Kidney (tissue), 14 donors: ENCODE data around the gene ZNF554. TPM values are rescaled to one million over a fixed set of nuclear protein-coding genes. Genes with fewer than 3 reads are reported as not detected.

Source experiments
- DNase-seq, 5 donors: peaks; one replicate each; pipeline ENCODE4 v3.0.0-alpha.2; 2013 to 2020
- FAIRE-seq: peaks from 2 replicates; lab custom pipeline; 2012; peaks lifted over from hg19 to GRCh38; lab: Jason Lieb, UNC
- H3K27ac ChIP-seq, 2 donors: one replicate each; pipeline ENCODE4 v1.7.0; 2013; ENCODE audit warnings: low read depth in 2 of 2, low read length in 2 of 2, inconsistent platforms in 1 of 2
- H3K27me3 ChIP-seq: one replicate; pipeline ENCODE4 v1.7.1; 2013; ENCODE audit warnings: low read length, inconsistent platforms; ENCODE audit not compliant: control insufficient read depth, insufficient read depth
- H3K36me3 ChIP-seq, 3 donors: one replicate each; pipeline versions ENCODE4 v1.7.0 to v1.7.1; 2013; ENCODE audit warnings: low read length in 3 of 3, control low read depth in 1 of 3, inconsistent platforms in 1 of 3; ENCODE audit not compliant: insufficient read depth in 3 of 3, control insufficient read depth in 2 of 3
- H3K4me1 ChIP-seq, 3 donors: one replicate each; pipeline versions ENCODE4 v1.7.0 to v1.7.1; 2013; ENCODE audit warnings: low read length in 3 of 3, inconsistent platforms in 1 of 3, low read depth in 1 of 3; ENCODE audit not compliant: control insufficient read depth in 2 of 3, insufficient read depth in 2 of 3
- H3K4me3 ChIP-seq, 3 donors: one replicate each; pipeline versions ENCODE4 v1.7.0 to v1.8.1; 2013; ENCODE audit warnings: low read length in 3 of 3, control low read depth in 1 of 3, inconsistent platforms in 1 of 3
- H3K9ac ChIP-seq, 3 donors: one replicate each; pipeline versions ENCODE4 v1.7.0 to v1.7.1; 2013; ENCODE audit warnings: low read length in 3 of 3, control low read depth in 1 of 3, inconsistent platforms in 1 of 3
- H3K9me3 ChIP-seq, 3 donors: one replicate each; pipeline versions ENCODE4 v1.7.0 to v1.7.1; 2013; ENCODE audit warnings: low read length in 3 of 3, control low read depth in 1 of 3, inconsistent platforms in 1 of 3; ENCODE audit not compliant: control insufficient read depth in 2 of 3, insufficient read depth in 1 of 3
- CTCF ChIP-seq: IDR thresholded peaks from 3 replicates; pipeline ENCODE4 v1.5.1; 2012; ENCODE audit warnings: mild to moderate bottlenecking, moderate library complexity, borderline replicate concordance; ENCODE audit not compliant: insufficient read depth; ENCODE audit errors: extremely low read depth
- intact Hi-C: fragments of 100-400 bp; cut with DNase I; formaldehyde crosslinking; loops from one replicate; pipeline ENCODE4 v1.11.1; 2022
- polyA plus RNA-seq: library from polyadenylated mRNA; stranded (reverse); fragments of 350-450 nt; fragmentation: Illumina TruSeq; extraction: RNeasy Lipid Tissue Mini Kit (QIAGEN cat#74804); gene quantifications from one replicate; pipeline ENCODE4 v1.2.3, GENCODE V29; 2014; ENCODE audit warnings: low read depth, low replicate concordance; ENCODE audit not compliant: insufficient read depth
- total RNA-seq: library from RNA; stranded (reverse); fragmentation: NEBNext Ultra II Directional; extraction: Animal tissue kit (Norgen Biotek cat#: 25700); gene quantifications from one replicate; pipeline ENCODE4 v1.2.1, GENCODE V29; 2021
- donor health status: control.
- donor health status: control.
- donor health status: control.
- donor health status: control.
- donor health status: control.
- donor health status: DM: yes; HTN: yes; CAD: no.
- donor health status: Normal renal cell carcinoma (clear cell type).

Gene ZNF554
- total and polyA plus RNA-seq, 2 donors from 2014 or later, result 3.6 to 6.9 TPM

- no peak for FAIRE-seq
- no peaks in the 10 kb centered on the region for H3K27me3 ChIP-seq
These were observed 39.4 kb upstream of the ZNF554 start for GRCh38 chr19:2780284-2780683.

GRCh38 chr19:2782329-2782935 is 37.2 kb upstream of the ZNF554 start:
- no peak for FAIRE-seq

More at GRCh38 chr19:2780284-2780683, 39.4 kb upstream of the ZNF554 start:
- DNase-seq, result no peak
- TF ChIP-seq CTCF, result no peak
- intact Hi-C loops, result no loop called here
- Histone ChIP-seq H3K27ac (no peak overlapping the region), H3K36me3 (no peaks in the 10 kb centered on the region), H3K9ac (no peak overlapping the region), H3K9me3 (no peaks in the 10 kb centered on the region), H3K4me1 (peaks cover 0 to 32% (median 22%) of the 10 kb centered on the region in 3 donors), H3K4me3 (no peak overlapping the region)

GRCh38 chr19:2782936-2783780 is 36.5 kb upstream of the ZNF554 start, which contains the start of gene SGTA:
Gene SGTA (minus strand): TSS chr19:2783273. CDS start chr19:2769068, 14,205 bp downstream.
- Histone ChIP-seq H3K4me1 (peaks cover 0 to 28% (median 15%) of the 10 kb centered on the region in 3 donors), H3K36me3 (no peaks in the 10 kb centered on the region), H3K27me3 (no peaks in the 10 kb centered on the region), H3K4me3 (peak within 1 kb of the TSS; percentile 80 to 90 (median 90)), H3K9me3 (no peaks in the 10 kb centered on the region), H3K9ac (peak within 1 kb of the TSS; percentile 71 to 93 (median 79)), H3K27ac (peak within 1 kb of the TSS; percentile 81 to 86)
- DNase-seq (peak; percentile 99 to 100 (median 99)), FAIRE-seq (peak; percentile 97)
- intact Hi-C loops, result no loop called here
- peak; percentile 22 for TF ChIP-seq CTCF

More at GRCh38 chr19:2782329-2782935, 37.2 kb upstream of the ZNF554 start:
- H3K27me3 ChIP-seq, result no peaks in the 10 kb centered on the region
- peak overlapping the region; percentile 80 to 90 (median 90) for H3K4me3 ChIP-seq
- H3K27ac ChIP-seq, result peak overlapping the region; percentile 81 to 86
- no peaks in the 10 kb centered on the region for H3K36me3 ChIP-seq
- H3K9me3 ChIP-seq, result no peaks in the 10 kb centered on the region
- H3K4me1 ChIP-seq, result peaks cover 0 to 28% (median 15%) of the 10 kb centered on the region in 3 donors
- peak overlapping the region; percentile 71 to 93 (median 79) for H3K9ac ChIP-seq
- intact Hi-C loops, result no loop called here
- no peak for TF ChIP-seq CTCF
- peak in 2 of 5 donors; percentile 14 to 30 for DNase-seq
